GM19035 (cell line): Measurements from ENCODE around the gene TEX35.
A peak's percentile ranks its signal among the peaks of the same experiment; 100 is the strongest.
"Not testable (repeated sequence)": the region's sequence is repeated elsewhere in the genome, so short reads cannot be mapped to it uniquely, and the experiment has no call there.

ENCODE experiments used
- ATAC-seq: cut with Tn5 transposase; IDR thresholded peaks from one replicate; pipeline ENCODE4 v1.9.1; 2021; ENCODE audit not compliant: unreplicated experiment

Gene TEX35

GRCh38 chr1:178493301-178493741 is 19.6 kb upstream of the TEX35 start:
- ATAC-seq: no peak

GRCh38 chr1:178494569-178494971 is 18.3 kb upstream of the TEX35 start:
- no peak for ATAC-seq

- no peak for ATAC-seq
These were observed 17.8 kb upstream of the TEX35 start for GRCh38 chr1:178495158-178495557.

- no peak for ATAC-seq
These were observed 17.0 kb upstream of the TEX35 start for GRCh38 chr1:178495741-178496409.

- no peak for ATAC-seq
These were observed 16.3 kb upstream of the TEX35 start, which contains the start of gene CLEC20A for GRCh38 chr1:178496410-178497135. CLEC20A (minus strand) TSS chr1:178496964; CDS start chr1:178496939, 25 bp downstream.

- no peak for ATAC-seq
These were observed 14.9 kb upstream of the TEX35 start for GRCh38 chr1:178497903-178498478.

- ATAC-seq: no peak
These were observed 13.8 kb upstream of the TEX35 start for GRCh38 chr1:178498896-178499675.

- no peak for ATAC-seq
These were observed 12.7 kb upstream of the TEX35 start for GRCh38 chr1:178500091-178500770.

- ATAC-seq: no peak
These were observed 11.9 kb upstream of the TEX35 start for GRCh38 chr1:178500936-178501554.

GRCh38 chr1:178501705-178502329 is 11.1 kb upstream of the TEX35 start:
- ATAC-seq: peak; percentile 81

- no peak for ATAC-seq
These were observed 10.6 kb upstream of the TEX35 start for GRCh38 chr1:178502330-178502714.

GRCh38 chr1:178502856-178503255 is 10.1 kb upstream of the TEX35 start:
- no peak for ATAC-seq

- ATAC-seq: not testable (repeated sequence)
These were observed 9.6 kb upstream of the TEX35 start for GRCh38 chr1:178503316-178503715.

- no peak for ATAC-seq
These were observed 9.1 kb upstream of the TEX35 start for GRCh38 chr1:178503849-178504248.

GRCh38 chr1:178504286-178504685 is 8.6 kb upstream of the TEX35 start:
- ATAC-seq: no peak

GRCh38 chr1:178506177-178506576 is 6.7 kb upstream of the TEX35 start:
- no peak for ATAC-seq

- ATAC-seq: no peak
These were observed 6.2 kb upstream of the TEX35 start for GRCh38 chr1:178506669-178507068.

- ATAC-seq: no peak
These were observed 3.4 kb upstream of the TEX35 start for GRCh38 chr1:178509414-178510007.

- ATAC-seq: no peak
These were observed 2.8 kb upstream of the TEX35 start for GRCh38 chr1:178510155-178510554.
